HepG2 (cell line): ENCODE data around the gene SH3BP2. TPM values are rescaled to one million over a fixed set of nuclear protein-coding genes. Genes with fewer than 3 reads are reported as not detected.
A peak's percentile ranks its signal among the peaks of the same experiment; 100 is the strongest.

Source experiments
- AGO2 ChIP-seq: fragments of 200-400 bp; formaldehyde crosslinking; optimal IDR thresholded peaks from 2 replicates; pipeline ENCODE3; 2017; ENCODE audit warnings: mild to moderate bottlenecking, low read depth, low read length, moderate library complexity
- E2F1 ChIP-seq: sonication (generic); formaldehyde crosslinking; IDR thresholded peaks from 2 replicates; pipeline ENCODE4 v1.5.0; 2020; ENCODE audit warnings: missing genetic modification reagents
- KAT2B ChIP-seq: fragments of 150-350 bp; IDR thresholded peaks from 2 replicates; pipeline ENCODE4 v1.6.1; 2014; ENCODE audit warnings: low read depth, low read length, borderline replicate concordance
- MZF1 ChIP-seq: sonication (generic); formaldehyde crosslinking; IDR thresholded peaks from 2 replicates; pipeline ENCODE4 v1.8.1; 2023; ENCODE audit warnings: mild to moderate bottlenecking, missing genetic modification reagents, borderline replicate concordance
- PATZ1 ChIP-seq: sonication (generic); formaldehyde crosslinking; IDR thresholded peaks from 2 replicates; pipeline ENCODE4 v1.4.0; 2020; ENCODE audit warnings: missing genetic modification reagents
- POGZ ChIP-seq: sonication (generic); formaldehyde crosslinking; IDR thresholded peaks from 2 replicates; pipeline ENCODE4 v1.4.0; 2020; ENCODE audit warnings: mild to moderate bottlenecking, missing genetic modification reagents
- SMYD3 ChIP-seq: sonication (generic); formaldehyde crosslinking; IDR thresholded peaks from 2 replicates; pipeline ENCODE4 v1.8.1; 2023; ENCODE audit warnings: mild to moderate bottlenecking, missing genetic modification reagents
- STAT6 ChIP-seq: sonication (generic); formaldehyde crosslinking; IDR thresholded peaks from 2 replicates; pipeline ENCODE4 v1.4.0; 2020; ENCODE audit warnings: missing genetic modification reagents, mild to moderate bottlenecking, borderline replicate concordance
- SYNCRIP ChIP-seq: fragments of 200-400 bp; formaldehyde crosslinking; IDR thresholded peaks from 2 replicates; pipeline ENCODE4 v1.6.1; 2018; ENCODE audit warnings: mild to moderate bottlenecking, low read depth, low read length; ENCODE audit not compliant: insufficient read depth
- ZMYM4 ChIP-seq: sonication (generic); formaldehyde crosslinking; IDR thresholded peaks from 2 replicates; pipeline ENCODE4 v1.8.1; 2023; ENCODE audit warnings: mild to moderate bottlenecking, missing genetic modification reagents
- ZNF292 ChIP-seq: sonication (generic); formaldehyde crosslinking; IDR thresholded peaks from 2 replicates; pipeline ENCODE4 v1.8.1; 2022; ENCODE audit warnings: mild to moderate bottlenecking, low read depth, missing genetic modification reagents, borderline replicate concordance
- ZNF362 ChIP-seq: sonication (generic); formaldehyde crosslinking; IDR thresholded peaks from 2 replicates; pipeline ENCODE4 v1.4.0; 2020; ENCODE audit warnings: missing genetic modification reagents, mild to moderate bottlenecking, borderline replicate concordance
- ZNF614 ChIP-seq: IDR thresholded peaks from 2 replicates; pipeline ENCODE4 v1.6.1; 2018; ENCODE audit warnings: missing biosample characterization, missing genetic modification reagents, inconsistent platforms, borderline replicate concordance
- ZNF646 ChIP-seq: sonication (generic); formaldehyde crosslinking; IDR thresholded peaks from 2 replicates; pipeline ENCODE4 v1.9.0; 2021; ENCODE audit warnings: mild to moderate bottlenecking, missing genetic modification reagents
- ZNF720 ChIP-seq: sonication (generic); formaldehyde crosslinking; IDR thresholded peaks from 2 replicates; pipeline ENCODE4 v1.4.0; 2020; ENCODE audit warnings: missing genetic modification reagents
- ZNF768 ChIP-seq: sonication (generic); formaldehyde crosslinking; IDR thresholded peaks from 2 replicates; pipeline ENCODE4 v1.4.0; 2020; ENCODE audit warnings: missing genetic modification reagents
- polyA plus RNA-seq, 8 experiments: library from polyadenylated mRNA; depleted of rRNA in 3 of 8; stranded (reverse) in 7 of 8; unstranded in 1 of 8; fragments of >200 nt; fragmentation: Illumina TruSeq in 4 of 8; extraction: Trizol in 4 of 8; gene quantifications; 2 replicates each; pipeline versions ENCODE4 v1.2.1 to v1.2.3, GENCODE V29; 2011 to 2016; ENCODE audit warnings: low read depth in 4 of 8, missing spikeins in 1 of 8, mixed read lengths in 1 of 8; ENCODE audit not compliant: insufficient read depth in 1 of 8
- total RNA-seq, 5 experiments: library from RNA; depleted of rRNA; stranded (reverse); fragments of >200 nt; fragmentation: Illumina TruSeq; extraction: Trizol; gene quantifications; 2 replicates each; pipeline ENCODE4 v1.2.3, GENCODE V29; 2016; ENCODE audit warnings: low read depth in 1 of 5

The SH3BP2 gene
- total and polyA plus RNA-seq, 2 of the 13 experiments (the other 11 are each of a cell fraction or from before 2014, with no cell fraction given) = 16.9 to 34.5 TPM

GRCh38 chr4:2855584-2855983, 62.7 kb downstream of the SH3BP2 start (continued):
- no peak; the same call in 1 of the 2 replicates for TF ChIP-seq ZNF646 (CRISPR knock-in tag)
- no peak for TF ChIP-seq AGO2
- TF ChIP-seq KAT2B = no peak
- no peak for TF ChIP-seq ZNF768 (CRISPR knock-in tag)
- TF ChIP-seq STAT6 (CRISPR knock-in tag) = no peak
- no peak for TF ChIP-seq ZNF720 (CRISPR knock-in tag)
- no peak for TF ChIP-seq SMYD3 (CRISPR knock-in tag)
- no peak for TF ChIP-seq MZF1 (CRISPR knock-in tag)
- TF ChIP-seq ZNF362 (CRISPR knock-in tag) = peak; percentile 86; the same call in 1 of the 2 replicates
- TF ChIP-seq ZMYM4 = peak; percentile 47
- no peak for TF ChIP-seq E2F1 (CRISPR knock-in tag)
- peak; percentile 47; the same call in 1 of the 2 replicates for TF ChIP-seq ZNF292 (CRISPR knock-in tag)
- TF ChIP-seq POGZ = 0 out of 2 replicates have a peak, but pooled peaks have one; percentile 20
- peak; percentile 46; the same call in 1 of the 2 replicates for TF ChIP-seq ZNF614 (CRISPR knock-in tag)
- no peak for TF ChIP-seq SYNCRIP
- TF ChIP-seq PATZ1 (CRISPR knock-in tag) = peak; percentile 82
